GM13976 (cell line): Measurements from ENCODE around the gene LAMTOR1.
"Not testable (repeated sequence)": the region's sequence is repeated elsewhere in the genome, so short reads cannot be mapped to it uniquely, and the experiment has no call there.

Experiments
- DNase-seq: peaks from one replicate; pipeline ENCODE4 v3.0.0; 2012; ENCODE audit warnings: low spot score
- in situ Hi-C: fragments of 300-500 bp; cut with MboI; formaldehyde crosslinking; loops from one replicate; pipeline ENCODE4 v1.12.0; 2022; ENCODE audit warnings: low sequenced_read_pairs, mixed read lengths, inconsistent platforms; ENCODE audit not compliant: unreplicated experiment
- TF ChIP-seq, protein P1 (sequence below): IDR thresholded peaks from 2 replicates; pipeline ENCODE4 v1.5.1; 2012; ENCODE audit warnings: borderline replicate concordance, mild to moderate bottlenecking; ENCODE audit not compliant: insufficient read depth; ENCODE audit errors: extremely low read depth, missing control alignments, control extremely low read depth

Gene LAMTOR1

DNA sequence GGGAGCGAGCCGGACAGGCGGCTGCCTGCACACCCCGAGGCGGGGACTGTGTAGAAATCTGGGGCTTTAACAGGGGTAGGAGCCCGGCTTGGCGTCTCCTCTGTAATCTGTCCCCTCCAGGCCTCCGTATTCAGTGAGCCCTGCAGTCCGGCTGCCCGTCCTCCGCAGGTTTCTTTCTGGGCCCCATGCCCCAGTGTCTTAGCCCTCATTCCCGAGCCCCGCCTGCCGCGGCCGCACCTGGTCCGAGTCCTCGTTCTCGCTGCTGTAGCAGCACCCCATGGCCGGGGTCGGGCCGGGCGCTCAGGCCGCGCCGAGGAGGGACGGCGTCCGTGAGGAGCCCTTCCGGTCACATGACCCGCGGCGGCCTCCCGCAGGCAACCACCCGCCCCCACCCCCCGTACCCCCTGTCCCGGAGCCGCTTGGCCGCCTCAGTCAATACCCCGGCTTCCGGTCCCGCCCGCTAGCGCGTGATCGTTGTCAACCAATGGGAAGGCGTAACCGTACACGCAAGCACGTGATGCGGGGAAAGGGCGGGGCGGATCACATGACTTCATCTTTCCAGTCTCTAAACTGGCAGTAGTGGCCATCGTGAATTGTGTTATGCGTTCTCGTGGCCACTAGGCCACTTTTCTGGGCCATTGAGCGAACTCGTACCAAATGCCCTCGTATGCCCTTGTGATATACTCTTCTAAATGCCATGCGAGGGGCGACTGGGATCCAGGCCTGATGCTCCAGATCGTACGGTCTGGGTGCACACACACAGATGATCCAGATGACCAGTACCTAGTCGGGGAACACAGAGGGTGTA is at the start of gene LAMTOR1:
Gene LAMTOR1, minus strand, starts transcription at position 352 of the 808 bp plus-strand sequence. Its CDS starts 73 bp downstream, at position 279.
- in situ Hi-C loops: no loop called here
- DNase-seq: peak; percentile 97
- TF ChIP-seq, protein P1, sequence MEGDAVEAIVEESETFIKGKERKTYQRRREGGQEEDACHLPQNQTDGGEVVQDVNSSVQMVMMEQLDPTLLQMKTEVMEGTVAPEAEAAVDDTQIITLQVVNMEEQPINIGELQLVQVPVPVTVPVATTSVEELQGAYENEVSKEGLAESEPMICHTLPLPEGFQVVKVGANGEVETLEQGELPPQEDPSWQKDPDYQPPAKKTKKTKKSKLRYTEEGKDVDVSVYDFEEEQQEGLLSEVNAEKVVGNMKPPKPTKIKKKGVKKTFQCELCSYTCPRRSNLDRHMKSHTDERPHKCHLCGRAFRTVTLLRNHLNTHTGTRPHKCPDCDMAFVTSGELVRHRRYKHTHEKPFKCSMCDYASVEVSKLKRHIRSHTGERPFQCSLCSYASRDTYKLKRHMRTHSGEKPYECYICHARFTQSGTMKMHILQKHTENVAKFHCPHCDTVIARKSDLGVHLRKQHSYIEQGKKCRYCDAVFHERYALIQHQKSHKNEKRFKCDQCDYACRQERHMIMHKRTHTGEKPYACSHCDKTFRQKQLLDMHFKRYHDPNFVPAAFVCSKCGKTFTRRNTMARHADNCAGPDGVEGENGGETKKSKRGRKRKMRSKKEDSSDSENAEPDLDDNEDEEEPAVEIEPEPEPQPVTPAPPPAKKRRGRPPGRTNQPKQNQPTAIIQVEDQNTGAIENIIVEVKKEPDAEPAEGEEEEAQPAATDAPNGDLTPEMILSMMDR: no peak

DNA sequence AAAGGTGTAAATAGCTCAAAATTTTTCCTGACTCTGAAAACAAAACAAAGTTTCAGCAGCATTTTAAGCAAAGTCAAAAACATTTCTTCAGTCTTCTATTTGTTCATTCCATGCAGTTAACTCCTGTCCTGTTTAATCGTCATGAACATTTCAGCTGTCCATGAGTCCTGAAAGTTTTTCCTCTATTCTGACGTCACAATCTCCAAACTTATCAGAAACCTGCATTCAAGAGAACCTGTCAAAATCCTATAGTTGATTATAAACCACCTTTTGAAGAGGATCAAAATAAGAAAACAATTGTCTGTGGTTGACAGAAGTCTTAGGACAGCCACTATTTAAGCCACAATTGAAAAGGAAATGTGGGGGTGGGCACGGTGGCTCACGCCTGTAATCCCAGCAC is 47.8 kb upstream of the LAMTOR1 start:
- in situ Hi-C loops: no loop called here
- TF ChIP-seq, protein P1: no peak
- DNase-seq: no peak

DNA sequence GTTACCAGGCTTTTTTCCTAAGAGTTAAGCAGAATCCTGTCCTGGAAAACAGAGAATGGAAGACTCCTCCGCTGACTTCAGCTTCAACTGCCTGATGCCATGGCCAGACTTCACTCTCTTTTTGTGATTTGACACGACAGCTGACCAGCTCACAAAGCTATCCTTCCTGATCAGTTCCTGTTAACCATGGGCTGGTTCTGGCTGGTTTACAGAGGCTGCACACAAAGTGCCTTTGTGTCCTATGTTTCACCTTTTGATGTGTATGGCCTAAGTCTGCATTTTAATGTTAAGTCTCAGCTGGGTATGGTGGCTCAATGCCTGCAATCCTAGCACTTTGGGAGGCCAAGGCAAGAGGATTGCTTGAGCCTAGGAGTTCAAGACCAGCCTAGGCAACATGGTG is 43.5 kb upstream of the LAMTOR1 start:
- TF ChIP-seq, protein P1: no peak
- in situ Hi-C loops: no loop called here
- DNase-seq: no peak

DNA sequence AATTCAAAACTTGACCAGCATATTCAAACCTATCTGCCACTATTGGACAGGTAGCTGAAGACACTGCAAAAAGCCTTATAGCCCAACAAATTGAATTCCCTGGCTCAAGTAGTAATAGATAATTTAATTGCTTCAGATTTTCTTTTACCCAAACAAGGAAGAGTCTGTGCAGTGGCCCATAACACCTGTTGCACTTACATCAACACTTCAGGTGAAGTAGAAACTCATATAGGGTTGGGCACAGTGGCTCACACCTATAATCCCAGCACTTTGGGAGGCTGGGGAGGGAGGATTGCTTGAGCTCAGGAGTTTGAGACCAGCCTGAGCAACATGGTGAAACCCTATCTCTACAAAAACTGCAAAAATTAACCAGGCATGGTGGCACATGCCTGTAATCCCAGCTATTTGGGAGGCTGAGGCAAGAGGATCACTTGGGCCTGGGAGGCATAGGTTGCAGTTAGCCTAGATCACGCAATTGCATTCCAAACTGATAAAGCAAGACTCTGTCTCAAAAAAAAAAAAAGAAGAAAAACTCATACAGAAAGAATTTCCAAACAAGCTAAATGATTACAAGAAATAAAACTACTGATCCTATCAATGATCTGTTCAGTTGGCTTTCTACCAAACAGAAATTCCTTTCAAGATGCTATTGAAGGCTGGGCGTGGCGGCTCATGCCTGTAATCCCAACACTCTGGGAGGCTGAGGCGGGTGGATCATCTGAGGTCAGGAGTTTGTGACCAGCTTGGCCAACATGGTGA is 41.9 kb upstream of the LAMTOR1 start:
- DNase-seq: no peak
- in situ Hi-C loops: no loop called here
- TF ChIP-seq, protein P1: no peak

DNA sequence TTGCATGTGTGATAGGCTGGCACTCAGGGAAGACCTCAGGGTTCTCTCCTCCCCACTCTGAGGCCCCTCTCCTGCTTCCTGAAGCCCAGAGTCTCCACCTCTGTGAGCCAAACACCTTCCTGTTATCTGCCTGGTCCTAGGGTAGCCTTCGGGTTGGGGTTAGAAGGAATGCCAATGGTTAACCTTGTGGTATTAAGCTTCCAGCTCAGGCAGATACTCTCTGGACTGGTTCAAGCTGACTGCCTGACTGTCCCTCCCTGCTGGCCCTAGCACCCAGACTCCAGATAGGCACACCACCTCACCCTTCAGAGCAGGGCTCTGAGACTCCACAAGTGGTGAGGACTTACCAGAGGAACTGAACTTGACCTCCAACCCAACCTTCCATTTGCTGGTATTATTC is 39.4 kb upstream of the LAMTOR1 start:
- in situ Hi-C loops: not testable (repeated sequence)

DNA sequence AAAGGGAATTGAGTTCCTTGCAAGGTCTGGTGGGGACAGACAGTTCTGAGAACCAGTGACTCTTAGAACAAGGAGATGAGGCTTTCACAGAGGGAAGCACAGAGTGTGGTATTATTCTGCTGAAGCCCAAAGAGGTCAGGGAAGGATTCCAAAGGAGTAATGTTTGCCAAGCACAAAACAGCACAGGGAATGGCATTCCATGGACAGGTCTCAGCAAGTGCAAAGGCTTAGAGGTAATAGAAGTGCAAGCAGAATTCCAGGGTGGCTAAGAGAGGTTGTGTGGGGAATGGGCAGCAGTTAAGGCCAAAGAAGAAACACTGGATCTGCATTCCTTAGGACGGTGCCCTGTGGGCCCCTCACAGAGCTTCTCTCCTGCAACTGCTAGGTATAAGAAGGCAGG is 39.0 kb upstream of the LAMTOR1 start:
- DNase-seq, in situ Hi-C loops: not testable (repeated sequence)

More for the DNA sequence above, 39.4 kb upstream of the LAMTOR1 start:
- DNase-seq: not testable (repeated sequence)

DNA sequence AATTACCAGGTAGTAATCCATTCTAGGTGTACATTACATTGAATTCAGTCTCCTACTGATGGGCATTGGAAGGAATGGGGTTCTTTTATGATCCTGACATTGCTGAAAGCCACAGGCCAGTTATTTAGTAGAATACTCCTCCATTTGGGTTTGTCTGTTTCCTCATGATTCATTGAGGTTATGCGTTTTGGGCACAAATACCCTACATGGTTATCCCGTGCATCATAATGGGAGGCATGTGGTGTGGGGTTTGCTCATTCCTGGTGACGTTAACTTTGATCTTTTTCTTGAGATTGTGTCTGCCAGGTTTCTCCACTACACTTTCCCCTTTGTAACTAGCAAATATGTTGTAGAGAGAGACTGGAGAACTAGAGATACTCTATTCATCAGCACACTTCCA is 38.0 kb upstream of the LAMTOR1 start:
- TF ChIP-seq, protein P1: no peak
- DNase-seq: no peak
- in situ Hi-C loops: no loop called here
